ENCODE data around the gene PRR20G.

Gene PRR20G

DNA sequence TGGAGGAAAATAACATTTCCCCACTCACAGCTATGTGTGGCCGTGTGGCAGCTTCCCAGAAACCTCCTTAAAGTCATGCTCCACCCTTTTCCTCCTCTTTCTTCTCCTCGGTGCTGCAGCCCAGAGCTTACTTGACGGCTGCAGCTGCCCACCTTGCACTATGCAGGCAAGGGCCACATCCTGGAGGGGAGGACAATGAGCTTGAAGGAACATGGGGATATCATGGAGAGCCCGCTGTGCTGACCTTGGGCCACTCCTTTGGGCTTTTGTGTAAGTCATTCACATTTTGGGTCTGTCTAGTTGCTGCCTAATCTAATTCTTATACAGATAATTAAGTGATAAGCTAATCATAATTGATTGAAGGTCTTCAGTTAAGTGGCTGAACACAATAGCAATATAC, 28.0 kb downstream of the PRR20G start:
- no peaks in the 10 kb centered on the region for H3K9me3 ChIP-seq (ENCODE audit: control insufficient read depth in 5 of 5, low read length in 5 of 5)
- peaks cover 0 to 3% (median 1%) of the 10 kb centered on the region in 5 donors for H3K27me3 ChIP-seq (ENCODE audit: control insufficient read depth in 5 of 5, insufficient read depth in 4 of 5, low read length in 5 of 5)
- H3K36me3 ChIP-seq (ENCODE audit: control insufficient read depth in 5 of 5, insufficient read depth in 5 of 5, low read length in 5 of 5), result no peaks in the 10 kb centered on the region
- no peak overlapping the region for H3K4me3 ChIP-seq (ENCODE audit: low read depth in 1 of 5, low read length in 5 of 5)
- H3K4me1 ChIP-seq (ENCODE audit: control insufficient read depth in 5 of 5, insufficient read depth in 5 of 5, low read length in 5 of 5), result no peaks in the 10 kb centered on the region
- H3K9ac ChIP-seq (ENCODE audit: low read length in 5 of 5), result no peak overlapping the region
- H3K27ac ChIP-seq (ENCODE audit: low read depth, low read length), result no peak overlapping the region

GRCh38 chr3:127258733-127259132, 29.1 kb downstream of the PRR20G start:
- no peaks in the 10 kb centered on the region for H3K4me1 ChIP-seq (ENCODE audit: control insufficient read depth in 5 of 5, insufficient read depth in 5 of 5, low read length in 5 of 5)
- H3K27me3 ChIP-seq (ENCODE audit: control insufficient read depth in 5 of 5, insufficient read depth in 4 of 5, low read length in 5 of 5), result peaks cover 0 to 5% (median 2%) of the 10 kb centered on the region in 5 donors
- H3K9ac ChIP-seq (ENCODE audit: low read length in 5 of 5), result no peak overlapping the region
- no peak overlapping the region for H3K4me3 ChIP-seq (ENCODE audit: low read depth in 1 of 5, low read length in 5 of 5)
- no peaks in the 10 kb centered on the region for H3K9me3 ChIP-seq (ENCODE audit: control insufficient read depth in 5 of 5, low read length in 5 of 5)
- H3K27ac ChIP-seq (ENCODE audit: low read depth, low read length), result no peak overlapping the region
- H3K36me3 ChIP-seq (ENCODE audit: control insufficient read depth in 5 of 5, insufficient read depth in 5 of 5, low read length in 5 of 5), result no peaks in the 10 kb centered on the region

DNA sequence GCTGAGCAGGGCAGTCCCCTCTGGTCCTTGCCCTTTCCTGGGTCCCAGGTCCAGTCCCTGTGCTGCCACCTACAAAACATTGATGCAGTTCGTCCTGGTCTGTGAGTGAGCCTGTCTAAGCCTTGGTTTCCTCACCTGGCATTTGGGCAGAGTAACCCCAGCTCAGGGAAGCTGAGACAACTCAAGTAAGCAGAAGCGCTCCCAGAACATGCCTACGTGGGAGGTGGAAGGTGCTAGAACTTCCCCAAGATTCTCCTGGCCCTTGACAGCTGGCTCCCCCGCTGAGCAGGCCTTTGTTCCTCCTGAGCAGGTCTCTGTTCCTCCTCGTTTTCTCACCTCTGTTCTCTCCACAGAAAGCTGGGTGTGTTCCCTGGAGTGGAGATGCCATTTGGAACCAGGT, 30.5 kb downstream of the PRR20G start:
- H3K9ac ChIP-seq (ENCODE audit: low read length in 5 of 5), result no peak overlapping the region

GRCh38 chr3:127256733-127257271, 31.0 kb downstream of the PRR20G start:
- H3K27ac ChIP-seq (ENCODE audit: low read depth, low read length), result no peak overlapping the region
- no peaks in the 10 kb centered on the region for H3K36me3 ChIP-seq (ENCODE audit: control insufficient read depth in 5 of 5, insufficient read depth in 5 of 5, low read length in 5 of 5)
- no peaks in the 10 kb centered on the region for H3K4me1 ChIP-seq (ENCODE audit: control insufficient read depth in 5 of 5, insufficient read depth in 5 of 5, low read length in 5 of 5)
- no peaks in the 10 kb centered on the region for H3K9me3 ChIP-seq (ENCODE audit: control insufficient read depth in 5 of 5, low read length in 5 of 5)
- no peak overlapping the region for H3K4me3 ChIP-seq (ENCODE audit: low read depth in 1 of 5, low read length in 5 of 5)
- peaks cover 0 to 7% (median 2%) of the 10 kb centered on the region in 5 donors for H3K27me3 ChIP-seq (ENCODE audit: control insufficient read depth in 5 of 5, insufficient read depth in 4 of 5, low read length in 5 of 5)
- no peak overlapping the region for H3K9ac ChIP-seq (ENCODE audit: low read length in 5 of 5)

More for the DNA sequence above, 30.5 kb downstream of the PRR20G start:
- Histone ChIP-seq H3K27ac (ENCODE audit: low read depth, low read length) (no peak overlapping the region), H3K27me3 (ENCODE audit: control insufficient read depth in 5 of 5, insufficient read depth in 4 of 5, low read length in 5 of 5) (peaks cover 0 to 6% (median 2%) of the 10 kb centered on the region in 5 donors), H3K36me3 (ENCODE audit: control insufficient read depth in 5 of 5, insufficient read depth in 5 of 5, low read length in 5 of 5) (no peaks in the 10 kb centered on the region), H3K4me1 (ENCODE audit: control insufficient read depth in 5 of 5, insufficient read depth in 5 of 5, low read length in 5 of 5) (no peaks in the 10 kb centered on the region), H3K9me3 (ENCODE audit: control insufficient read depth in 5 of 5, low read length in 5 of 5) (no peaks in the 10 kb centered on the region), H3K4me3 (ENCODE audit: low read depth in 1 of 5, low read length in 5 of 5) (no peak overlapping the region)

- H3K4me1 ChIP-seq (ENCODE audit: control insufficient read depth in 5 of 5, insufficient read depth in 5 of 5, low read length in 5 of 5), result no peaks in the 10 kb centered on the region
- H3K36me3 ChIP-seq (ENCODE audit: control insufficient read depth in 5 of 5, insufficient read depth in 5 of 5, low read length in 5 of 5), result no peaks in the 10 kb centered on the region
- H3K9me3 ChIP-seq (ENCODE audit: control insufficient read depth in 5 of 5, low read length in 5 of 5), result no peaks in the 10 kb centered on the region
- no peak overlapping the region for H3K27ac ChIP-seq (ENCODE audit: low read depth, low read length)
- peaks cover 0 to 7% (median 2%) of the 10 kb centered on the region in 5 donors for H3K27me3 ChIP-seq (ENCODE audit: control insufficient read depth in 5 of 5, insufficient read depth in 4 of 5, low read length in 5 of 5)
- H3K9ac ChIP-seq (ENCODE audit: low read length in 5 of 5), result no peak overlapping the region
- no peak overlapping the region for H3K4me3 ChIP-seq (ENCODE audit: low read depth in 1 of 5, low read length in 5 of 5)
Measured at GRCh38 chr3:127256138-127256537, 31.7 kb downstream of the PRR20G start.

- peaks cover 0 to 7% (median 2%) of the 10 kb centered on the region in 5 donors for H3K27me3 ChIP-seq (ENCODE audit: control insufficient read depth in 5 of 5, insufficient read depth in 4 of 5, low read length in 5 of 5)
- no peaks in the 10 kb centered on the region for H3K9me3 ChIP-seq (ENCODE audit: control insufficient read depth in 5 of 5, low read length in 5 of 5)
- H3K27ac ChIP-seq (ENCODE audit: low read depth, low read length), result no peak overlapping the region
- H3K4me1 ChIP-seq (ENCODE audit: control insufficient read depth in 5 of 5, insufficient read depth in 5 of 5, low read length in 5 of 5), result no peaks in the 10 kb centered on the region
- H3K9ac ChIP-seq (ENCODE audit: low read length in 5 of 5), result no peak overlapping the region
- no peak overlapping the region for H3K4me3 ChIP-seq (ENCODE audit: low read depth in 1 of 5, low read length in 5 of 5)
- H3K36me3 ChIP-seq (ENCODE audit: control insufficient read depth in 5 of 5, insufficient read depth in 5 of 5, low read length in 5 of 5), result no peaks in the 10 kb centered on the region
Measured at GRCh38 chr3:127255516-127255915, 32.3 kb downstream of the PRR20G start.

GRCh38 chr3:127254730-127255129, 33.1 kb downstream of the PRR20G start:
- Histone ChIP-seq H3K4me3 (ENCODE audit: low read depth in 1 of 5, low read length in 5 of 5) (no peak overlapping the region), H3K36me3 (ENCODE audit: control insufficient read depth in 5 of 5, insufficient read depth in 5 of 5, low read length in 5 of 5) (no peaks in the 10 kb centered on the region), H3K27me3 (ENCODE audit: control insufficient read depth in 5 of 5, insufficient read depth in 4 of 5, low read length in 5 of 5) (peaks cover 0 to 7% (median 2%) of the 10 kb centered on the region in 5 donors), H3K4me1 (ENCODE audit: control insufficient read depth in 5 of 5, insufficient read depth in 5 of 5, low read length in 5 of 5) (no peaks in the 10 kb centered on the region), H3K27ac (ENCODE audit: low read depth, low read length) (no peak overlapping the region), H3K9me3 (ENCODE audit: control insufficient read depth in 5 of 5, low read length in 5 of 5) (no peaks in the 10 kb centered on the region), H3K9ac (ENCODE audit: low read length in 5 of 5) (no peak overlapping the region)

- Histone ChIP-seq H3K9ac (ENCODE audit: low read length in 5 of 5) (no peak overlapping the region), H3K27me3 (ENCODE audit: control insufficient read depth in 5 of 5, insufficient read depth in 4 of 5, low read length in 5 of 5) (peaks cover 0 to 7% (median 2%) of the 10 kb centered on the region in 5 donors), H3K27ac (ENCODE audit: low read depth, low read length) (no peak overlapping the region), H3K4me1 (ENCODE audit: control insufficient read depth in 5 of 5, insufficient read depth in 5 of 5, low read length in 5 of 5) (no peaks in the 10 kb centered on the region), H3K9me3 (ENCODE audit: control insufficient read depth in 5 of 5, low read length in 5 of 5) (peaks cover 0 to 1% (median 0%) of the 10 kb centered on the region in 5 donors), H3K4me3 (ENCODE audit: low read depth in 1 of 5, low read length in 5 of 5) (no peak overlapping the region), H3K36me3 (ENCODE audit: control insufficient read depth in 5 of 5, insufficient read depth in 5 of 5, low read length in 5 of 5) (no peaks in the 10 kb centered on the region)
Measured at GRCh38 chr3:127254033-127254644, 33.7 kb downstream of the PRR20G start.

DNA sequence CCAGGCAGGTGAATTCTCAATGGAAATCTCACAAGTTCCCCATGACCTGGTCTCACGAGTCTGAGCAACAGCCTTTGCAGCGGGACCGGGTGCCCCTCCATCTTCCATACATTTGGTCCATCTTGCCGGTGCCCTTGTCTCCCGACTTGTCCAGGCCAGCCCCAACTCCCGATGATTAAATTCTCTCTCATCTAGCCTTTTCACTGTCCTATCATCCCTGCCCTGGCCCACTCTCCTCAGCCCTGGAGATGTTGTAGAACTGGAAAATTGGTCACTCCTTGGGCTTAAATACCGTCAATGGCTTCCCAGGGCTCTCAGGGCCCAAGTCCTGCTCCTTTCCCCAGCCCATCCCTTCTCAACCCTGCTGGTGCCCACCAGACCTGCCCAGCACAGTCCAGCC, 34.4 kb downstream of the PRR20G start:
- peaks cover 0 to 3% (median 2%) of the 10 kb centered on the region in 5 donors for H3K9me3 ChIP-seq (ENCODE audit: control insufficient read depth in 5 of 5, low read length in 5 of 5)
- H3K9ac ChIP-seq (ENCODE audit: low read length in 5 of 5), result no peak overlapping the region
- H3K4me1 ChIP-seq (ENCODE audit: control insufficient read depth in 5 of 5, insufficient read depth in 5 of 5, low read length in 5 of 5), result no peaks in the 10 kb centered on the region
- H3K4me3 ChIP-seq (ENCODE audit: low read depth in 1 of 5, low read length in 5 of 5), result no peak overlapping the region
- peaks cover 0 to 7% (median 2%) of the 10 kb centered on the region in 5 donors for H3K27me3 ChIP-seq (ENCODE audit: control insufficient read depth in 5 of 5, insufficient read depth in 4 of 5, low read length in 5 of 5)
- no peaks in the 10 kb centered on the region for H3K36me3 ChIP-seq (ENCODE audit: control insufficient read depth in 5 of 5, insufficient read depth in 5 of 5, low read length in 5 of 5)
- H3K27ac ChIP-seq (ENCODE audit: low read depth, low read length), result no peak overlapping the region

- H3K9me3 ChIP-seq (ENCODE audit: control insufficient read depth in 5 of 5, low read length in 5 of 5), result peaks cover 4 to 12% (median 8%) of the 10 kb centered on the region in 5 donors
- no peak overlapping the region for H3K27ac ChIP-seq (ENCODE audit: low read depth, low read length)
- no peaks in the 10 kb centered on the region for H3K36me3 ChIP-seq (ENCODE audit: control insufficient read depth in 5 of 5, insufficient read depth in 5 of 5, low read length in 5 of 5)
- H3K27me3 ChIP-seq (ENCODE audit: control insufficient read depth in 5 of 5, insufficient read depth in 4 of 5, low read length in 5 of 5), result peaks cover 0 to 7% (median 2%) of the 10 kb centered on the region in 5 donors
- no peak overlapping the region for H3K9ac ChIP-seq (ENCODE audit: low read length in 5 of 5)
- no peak overlapping the region for H3K4me3 ChIP-seq (ENCODE audit: low read depth in 1 of 5, low read length in 5 of 5)
- H3K4me1 ChIP-seq (ENCODE audit: control insufficient read depth in 5 of 5, insufficient read depth in 5 of 5, low read length in 5 of 5), result no peaks in the 10 kb centered on the region
Measured at GRCh38 chr3:127252446-127252845, 35.4 kb downstream of the PRR20G start.
